Bronchial epithelial cell (primary cell): Measurements from ENCODE around the gene CCL14. TPM values are rescaled to one million over a fixed set of nuclear protein-coding genes. Genes with fewer than 3 reads are reported as not detected.
A peak's percentile ranks its signal among the peaks of the same experiment; 100 is the strongest.
"Not testable (repeated sequence)": the region's sequence is repeated elsewhere in the genome, so short reads cannot be mapped to it uniquely, and the experiment has no call there.

Experiments used
- DNase-seq: peaks from one replicate; pipeline ENCODE4 v3.0.0-alpha.2; 2010; ENCODE audit warnings: low read depth
- FAIRE-seq: peaks from 2 replicates; lab custom pipeline; 2011; peaks lifted over from hg19 to GRCh38; lab: Jason Lieb, UNC
- H3K27me3 ChIP-seq: 2 replicates; pipeline ENCODE4 v1.5.1; 2011; ENCODE audit warnings: low read length; ENCODE audit not compliant: control insufficient read depth, insufficient read depth
- H3K36me3 ChIP-seq: 2 replicates; pipeline ENCODE4 v1.5.1; 2011; ENCODE audit warnings: low read length; ENCODE audit not compliant: control insufficient read depth, insufficient read depth
- H3K4me3 ChIP-seq: 2 replicates; pipeline ENCODE4 v1.5.1; 2011; ENCODE audit warnings: mild to moderate bottlenecking, low read depth, low read length, control low read depth
- CTCF ChIP-seq: IDR thresholded peaks from 2 replicates; pipeline ENCODE4 v1.5.1; 2011; ENCODE audit warnings: mild to moderate bottlenecking, moderate library complexity, low read length, control low read depth, inconsistent platforms; ENCODE audit not compliant: insufficient read depth, severe bottlenecking
- total RNA-seq: library from RNA; depleted of rRNA; stranded (reverse); fragments of >200 nt; gene quantifications from 2 replicates; pipeline ENCODE4 v1.2.1, GENCODE V29; 2014

The CCL14 gene
- total RNA-seq, 1 donor from 2014 or later: not detected

GRCh38 chr17:35949401-35949800, 37.1 kb downstream of the CCL14 start:
- peaks cover 3% of the 10 kb centered on the region for H3K27me3 ChIP-seq
- H3K4me3 ChIP-seq: no peak overlapping the region
- no peak for TF ChIP-seq CTCF
- FAIRE-seq (no peak), DNase-seq (no peak)
- H3K36me3 ChIP-seq: no peaks in the 10 kb centered on the region

DNA sequence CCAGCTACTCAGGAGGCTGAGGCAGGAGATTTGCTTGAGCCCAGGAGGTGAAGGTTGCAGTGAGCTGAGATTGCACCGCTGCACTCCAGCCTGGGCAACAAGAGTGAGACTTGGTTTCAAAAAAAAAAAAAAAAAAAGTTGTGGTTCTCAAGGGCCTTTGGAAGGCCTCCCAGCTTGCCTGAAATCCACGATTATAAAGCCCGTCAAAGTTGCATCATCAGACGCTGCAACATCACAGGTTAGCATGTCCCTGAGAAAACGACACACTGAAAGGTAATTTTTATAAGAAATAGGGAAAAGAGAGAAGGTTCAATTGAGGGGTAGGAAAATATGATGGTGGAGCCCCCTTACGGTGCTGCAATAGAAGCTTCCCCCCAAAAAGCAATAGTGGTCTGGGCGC, 38.4 kb downstream of the CCL14 start:
- no peak for FAIRE-seq
- no peak for TF ChIP-seq CTCF
- no peak for DNase-seq
- H3K4me3 ChIP-seq: no peak overlapping the region
- no peaks in the 10 kb centered on the region for H3K36me3 ChIP-seq
- peaks cover 3% of the 10 kb centered on the region for H3K27me3 ChIP-seq

- Histone ChIP-seq H3K4me3 (no peak overlapping the region), H3K27me3 (peaks cover 3% of the 10 kb centered on the region), H3K36me3 (no peaks in the 10 kb centered on the region)
- DNase-seq (peak; percentile 44), FAIRE-seq (no peak)
- TF ChIP-seq CTCF: peak; percentile 87
Observed at GRCh38 chr17:35947156-35947585, 39.4 kb downstream of the CCL14 start.

DNA sequence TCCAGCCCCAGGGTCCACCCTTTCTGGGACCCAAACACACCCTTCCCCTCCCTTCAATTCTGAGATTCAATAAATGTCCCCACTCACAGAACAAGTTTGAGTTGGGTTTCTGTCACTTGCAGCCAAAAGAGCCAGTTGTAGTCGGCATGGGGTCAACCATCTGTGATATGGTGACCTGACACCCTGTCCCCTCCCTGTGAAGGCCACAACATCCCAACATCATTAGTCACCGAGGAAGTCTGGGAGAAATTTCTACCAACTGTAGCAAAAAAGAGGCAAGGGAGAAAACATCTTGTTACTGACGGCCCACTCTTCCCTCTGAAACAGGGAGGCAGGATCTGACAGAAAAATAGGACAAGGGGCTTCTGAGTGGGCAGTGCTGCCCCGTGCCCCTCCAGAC, 42.4 kb downstream of the CCL14 start:
- Histone ChIP-seq H3K4me3 (no peak overlapping the region), H3K27me3 (no peaks in the 10 kb centered on the region), H3K36me3 (no peaks in the 10 kb centered on the region)
- DNase-seq (no peak), FAIRE-seq (no peak)
- TF ChIP-seq CTCF: no peak

DNA sequence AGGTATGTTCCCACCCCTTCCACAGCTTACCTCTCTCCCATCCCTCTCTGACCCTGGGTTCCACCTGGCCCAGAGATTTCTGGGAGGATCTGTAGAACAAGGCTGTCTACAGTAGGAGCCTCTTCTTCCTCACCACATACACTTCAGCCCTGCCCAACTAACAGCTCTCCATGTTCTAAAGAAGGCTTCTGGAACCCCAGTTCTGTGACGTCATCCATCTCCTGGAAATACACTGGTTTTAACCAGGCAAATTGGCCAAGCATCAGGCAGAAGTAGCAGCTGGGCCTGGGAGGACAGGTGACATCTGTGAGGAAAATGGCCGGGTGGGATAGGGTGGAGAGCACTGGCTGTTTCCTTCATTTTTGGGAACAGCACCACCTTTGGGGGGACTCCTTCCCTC, 43.0 kb downstream of the CCL14 start, which contains the start of gene LYZL6:
TSS of gene LYZL6 (minus strand) at position 177 of the 400 bp plus-strand sequence. CDS start 4,357 bp downstream, outside the sequence.
- H3K36me3 ChIP-seq: no peaks in the 10 kb centered on the region
- FAIRE-seq (no peak), DNase-seq (no peak)
- no peaks in the 10 kb centered on the region for H3K27me3 ChIP-seq
- H3K4me3 ChIP-seq: no peak within 1 kb of the TSS
- TF ChIP-seq CTCF: no peak

DNA sequence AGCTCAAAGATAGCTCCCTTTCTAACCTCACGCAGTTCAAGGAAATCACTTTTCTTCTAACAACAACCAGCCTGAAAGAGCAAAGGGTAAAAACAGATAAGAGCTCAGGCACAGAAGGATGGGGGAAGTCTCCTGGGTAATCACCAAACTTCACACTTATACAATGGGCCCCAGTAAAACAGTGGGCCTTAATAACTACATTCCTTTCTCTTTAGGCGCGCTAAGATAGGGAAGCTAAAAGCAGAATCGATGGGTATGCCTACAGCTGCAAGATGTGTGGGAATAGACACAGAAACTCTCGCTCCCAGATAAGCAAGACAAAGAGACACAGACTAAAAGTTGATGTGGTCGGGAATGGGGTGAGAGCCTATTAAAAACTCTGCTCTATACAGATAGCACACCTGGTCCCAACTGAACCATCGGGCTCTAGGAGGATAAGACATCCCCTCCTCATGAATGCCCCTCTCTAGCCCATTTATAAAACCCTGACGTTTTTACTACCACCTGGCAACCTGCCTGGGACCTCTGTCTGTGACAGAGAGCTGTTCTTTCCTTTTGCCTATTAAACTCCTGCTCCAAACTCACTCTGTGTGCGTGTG, 43.8 kb downstream of the CCL14 start:
- Histone ChIP-seq H3K27me3 (no peaks in the 10 kb centered on the region), H3K36me3 (no peaks in the 10 kb centered on the region), H3K4me3 (no peak overlapping the region)
- FAIRE-seq (no peak), DNase-seq (no peak)
- no peak for TF ChIP-seq CTCF

DNA sequence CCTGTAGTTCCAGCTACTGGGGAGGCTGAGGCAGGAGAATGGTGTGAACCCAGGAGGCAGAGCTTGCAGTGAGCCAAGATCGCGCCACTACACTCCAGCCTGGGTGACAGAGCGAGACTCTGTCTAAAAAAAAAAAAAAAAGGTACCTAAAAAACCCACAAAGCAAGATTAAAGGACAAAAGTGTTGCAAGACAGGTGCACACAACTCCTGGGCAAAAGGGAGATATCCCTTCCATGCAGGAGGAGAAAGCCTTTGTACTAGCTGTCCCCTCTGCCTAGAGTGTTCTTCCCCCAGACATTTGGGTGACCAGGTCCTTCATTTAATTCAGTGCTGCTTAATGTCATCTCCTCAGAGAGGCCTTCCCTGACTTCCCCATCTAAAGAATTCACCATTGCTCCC, 48.0 kb downstream of the CCL14 start:
- not testable (repeated sequence) for H3K4me3 ChIP-seq, H3K27me3 ChIP-seq, H3K36me3 ChIP-seq, DNase-seq, FAIRE-seq
